NCI-H748 (cell line): Measurements from ENCODE around the gene G6PD.
"Not testable (repeated sequence)": the region's sequence is repeated elsewhere in the genome, so short reads cannot be mapped to it uniquely, and the experiment has no call there.

Experiments
- DNase-seq: peaks from one replicate; lab custom pipeline; 2025; ENCODE audit not compliant: unreplicated experiment; lab: John Stamatoyannopoulos, UW

Gene G6PD

DNA sequence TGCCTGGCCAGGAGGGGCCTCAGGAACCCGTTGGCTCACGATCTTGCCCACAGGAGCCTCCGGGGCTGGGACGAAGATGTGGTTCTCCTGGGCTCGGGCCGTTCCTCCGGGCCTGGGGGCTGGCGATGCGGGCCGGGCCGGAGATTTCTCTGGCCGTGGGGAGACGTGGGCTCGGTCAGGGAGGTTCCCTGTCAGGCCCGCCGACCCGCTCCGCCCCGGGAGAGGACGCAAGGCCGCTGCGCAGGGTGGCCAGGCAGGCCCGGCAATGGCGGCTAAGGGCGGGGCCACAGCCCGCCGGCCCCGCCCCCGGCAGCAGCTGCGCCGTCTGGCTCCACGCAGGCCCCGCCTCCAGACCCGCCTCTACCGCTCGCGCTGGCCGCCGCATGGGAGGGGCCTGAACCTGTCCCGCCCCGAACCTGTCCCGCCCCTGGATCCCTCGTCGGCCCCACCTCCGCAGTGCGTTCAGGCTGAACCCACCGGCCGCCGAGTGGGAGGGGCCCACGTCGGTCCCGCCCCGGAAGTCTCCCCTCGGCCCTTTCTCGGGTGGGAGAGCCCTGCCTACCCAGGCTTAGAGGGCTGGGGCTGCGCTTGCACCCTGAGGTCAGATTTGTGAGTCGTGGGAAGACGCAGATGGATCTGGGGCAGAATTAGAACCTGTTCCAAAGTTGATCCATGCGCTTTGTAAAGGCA, 30.5 kb downstream of the G6PD start, which contains the start of gene FAM3A:
Gene FAM3A, minus strand, starts transcription at position 267 of the 690 bp plus-strand sequence. CDS start 460 bp downstream, outside the sequence.
- peak; percentile 91 for DNase-seq

DNA sequence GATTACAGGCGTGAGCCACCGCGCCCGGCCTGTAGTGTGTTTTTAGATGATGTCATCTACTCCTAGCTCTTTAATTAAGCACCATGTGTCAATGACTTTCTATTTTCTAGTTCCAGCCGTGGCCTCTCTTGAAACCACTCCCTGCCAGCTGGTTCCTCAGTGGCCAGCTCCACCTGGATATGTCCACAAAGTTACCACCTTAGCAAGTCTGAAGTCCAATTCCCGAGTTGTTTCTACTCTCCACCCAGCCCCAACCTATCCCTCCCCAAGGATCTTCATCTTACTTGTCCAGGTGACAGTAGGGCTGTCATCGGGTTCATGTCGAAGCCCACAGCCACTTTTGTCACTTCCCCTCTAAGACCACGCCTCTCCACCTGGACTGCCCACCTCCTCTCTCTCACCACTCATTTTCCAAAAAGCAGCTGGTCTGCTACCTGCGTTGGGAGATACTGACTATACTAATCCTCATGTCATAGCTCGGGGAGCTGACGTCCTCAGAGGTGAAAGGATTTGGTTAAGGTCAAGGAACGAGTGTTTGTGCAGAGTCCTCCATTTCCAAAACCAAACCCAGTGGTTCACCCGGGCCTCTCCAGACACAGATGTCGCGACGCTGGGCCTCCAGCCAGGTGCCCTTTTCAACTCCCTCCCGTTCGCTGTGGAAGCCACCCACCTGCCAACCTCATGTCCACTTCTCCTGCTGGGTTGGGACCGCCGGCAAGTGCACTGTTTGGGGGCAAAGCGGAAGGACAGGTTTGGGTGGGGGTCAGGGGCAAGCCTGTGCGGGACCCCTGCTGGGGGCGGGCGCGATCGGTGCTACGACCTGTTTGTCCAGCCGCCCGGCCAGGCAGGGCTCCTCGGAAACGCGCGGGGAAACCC, 31.3 kb downstream of the G6PD start:
- DNase-seq, result peak; percentile 68

DNA sequence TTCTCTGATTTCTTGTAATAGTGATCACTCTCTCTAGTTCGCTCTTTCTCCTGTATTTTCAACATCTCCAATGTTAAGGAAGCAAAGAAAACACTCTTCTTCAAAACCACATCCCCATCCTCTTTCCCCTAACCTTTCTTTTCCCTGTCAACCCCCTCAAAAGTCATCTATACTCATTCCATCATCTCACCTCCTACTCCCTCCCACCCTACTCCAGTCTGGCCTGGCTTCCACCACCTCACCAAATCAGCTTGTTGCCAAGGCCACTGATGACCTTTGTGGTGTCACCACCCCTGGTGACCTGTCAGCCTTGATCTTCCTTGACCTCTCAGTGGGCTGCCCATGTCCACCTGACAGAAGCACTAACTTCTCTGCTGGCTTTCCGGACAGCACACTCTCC, 32.9 kb downstream of the G6PD start:
- DNase-seq, result no peak

DNA sequence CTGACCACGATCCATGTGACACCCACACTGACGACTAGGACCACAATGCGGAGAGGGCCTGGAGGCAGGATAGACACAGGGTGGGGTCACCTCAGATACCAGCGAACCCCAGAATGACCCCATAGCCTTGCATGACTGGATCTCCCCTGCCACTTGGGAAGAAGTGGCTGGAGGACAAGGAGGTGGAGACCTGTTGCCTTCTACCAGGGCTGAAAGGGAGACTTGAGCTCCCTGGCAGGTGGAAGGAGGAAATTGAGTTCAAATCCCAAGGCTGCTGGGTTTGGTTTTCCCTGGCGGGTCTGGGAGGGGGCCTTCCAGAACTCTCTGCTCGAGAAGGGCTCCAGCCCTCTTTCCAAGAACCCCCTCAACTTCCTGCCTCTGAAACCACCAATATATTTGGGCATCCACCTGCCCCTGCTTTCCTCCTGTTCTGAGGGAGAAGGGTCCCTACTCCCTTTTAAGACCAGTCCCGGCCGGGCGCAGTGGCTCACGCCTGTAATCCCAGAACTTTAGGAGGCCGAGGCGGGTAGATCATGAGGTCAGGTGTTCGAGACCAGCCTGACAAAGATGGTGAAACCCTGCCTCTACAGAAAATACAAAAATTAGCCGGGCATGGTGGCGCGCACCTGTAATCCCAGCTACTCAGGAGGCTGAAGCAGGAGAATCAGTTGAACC, 33.6 kb downstream of the G6PD start:
- DNase-seq, result no peak

DNA sequence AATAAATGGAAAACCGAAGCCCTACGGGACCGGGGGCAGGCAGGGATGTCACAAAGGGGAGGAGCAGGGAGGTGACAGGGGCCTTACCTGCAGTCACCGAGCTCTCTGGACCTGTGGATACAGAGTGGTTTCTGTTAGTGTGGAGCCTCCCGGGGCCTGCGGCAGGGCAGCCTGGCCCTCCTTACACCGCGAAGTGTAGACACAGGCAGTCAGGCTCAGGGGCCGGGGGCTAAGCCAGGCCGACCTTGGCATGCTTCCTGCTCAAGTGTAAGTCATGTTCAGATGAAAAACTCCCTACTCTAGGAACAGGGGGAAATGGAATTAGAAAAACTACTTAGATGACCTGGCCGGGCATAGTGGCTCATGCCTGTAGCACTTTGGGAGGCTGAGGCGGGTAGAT, 34.9 kb downstream of the G6PD start:
- DNase-seq, result no peak

DNA sequence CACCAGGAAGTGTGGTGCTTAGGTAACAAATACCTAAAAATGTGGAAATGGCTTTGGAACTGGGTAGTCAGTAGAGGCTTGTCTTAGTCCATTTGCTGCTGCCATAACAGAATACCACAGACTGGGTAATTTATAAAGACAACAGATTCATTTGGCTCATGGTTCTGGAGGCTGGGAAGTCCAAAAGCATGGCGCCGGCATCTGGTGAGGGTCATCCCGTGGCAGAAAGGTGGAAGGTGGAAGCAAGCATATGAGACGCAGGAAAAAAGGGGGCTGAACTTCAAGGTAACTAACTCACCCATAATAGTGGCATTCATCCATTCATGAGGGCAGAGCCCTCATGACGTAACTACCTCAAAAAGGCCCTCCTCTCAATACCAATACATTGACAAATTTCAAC, 37.2 kb downstream of the G6PD start:
- DNase-seq, result no peak

DNA sequence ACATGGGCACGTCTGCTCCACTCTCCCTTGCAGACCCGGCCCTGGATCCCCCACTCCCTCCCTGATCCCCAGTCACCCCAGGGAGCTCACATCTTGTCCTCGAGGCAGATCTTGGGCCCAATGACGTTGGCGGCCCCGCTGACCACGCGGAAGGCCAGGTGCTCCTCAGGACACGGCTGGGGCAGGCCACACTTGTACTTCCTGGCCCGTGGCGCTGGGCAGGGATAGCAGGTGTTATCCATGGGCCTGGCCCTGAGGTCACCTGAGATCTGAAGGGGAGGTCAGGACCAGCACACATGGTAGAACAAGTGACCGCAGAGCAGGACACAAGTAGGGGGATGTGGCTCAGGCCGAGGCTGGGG, 38.3 kb downstream of the G6PD start:
- DNase-seq, result no peak

DNA sequence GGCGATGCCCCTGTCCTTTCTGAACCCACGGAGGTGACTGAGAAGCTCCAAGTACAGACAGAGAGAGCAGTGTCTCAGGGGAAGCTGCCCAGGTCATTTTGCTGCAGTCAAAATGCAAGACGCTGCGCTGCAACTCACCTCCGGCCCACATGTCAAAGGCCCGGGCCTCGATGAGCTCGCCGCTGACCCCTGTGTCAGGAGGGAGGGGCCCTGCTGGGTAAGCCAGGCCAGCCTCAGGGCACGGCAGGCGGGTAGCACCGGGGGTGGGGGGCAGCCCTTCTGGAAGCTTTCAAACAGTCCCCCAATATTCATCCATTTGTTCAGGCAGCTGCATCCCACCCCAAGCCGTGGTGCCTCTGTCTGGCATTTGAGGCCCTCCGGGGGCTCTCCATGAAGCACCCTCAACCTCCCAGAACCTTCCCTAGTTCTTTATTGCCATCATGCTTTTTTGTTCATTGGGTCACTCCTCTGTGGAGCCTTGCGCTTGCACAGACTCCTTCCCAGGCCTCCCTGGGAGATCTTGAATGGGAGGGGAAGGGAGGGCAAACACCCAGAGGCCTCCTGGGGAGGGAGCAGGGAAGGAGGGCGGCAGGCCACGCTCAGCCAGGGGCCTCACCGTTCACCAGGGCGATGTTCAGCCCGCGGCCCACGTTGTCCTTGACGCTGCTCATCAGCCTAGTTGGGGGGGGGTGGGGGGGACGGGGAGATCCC, 38.8 kb downstream of the G6PD start:
- DNase-seq, result no peak

DNA sequence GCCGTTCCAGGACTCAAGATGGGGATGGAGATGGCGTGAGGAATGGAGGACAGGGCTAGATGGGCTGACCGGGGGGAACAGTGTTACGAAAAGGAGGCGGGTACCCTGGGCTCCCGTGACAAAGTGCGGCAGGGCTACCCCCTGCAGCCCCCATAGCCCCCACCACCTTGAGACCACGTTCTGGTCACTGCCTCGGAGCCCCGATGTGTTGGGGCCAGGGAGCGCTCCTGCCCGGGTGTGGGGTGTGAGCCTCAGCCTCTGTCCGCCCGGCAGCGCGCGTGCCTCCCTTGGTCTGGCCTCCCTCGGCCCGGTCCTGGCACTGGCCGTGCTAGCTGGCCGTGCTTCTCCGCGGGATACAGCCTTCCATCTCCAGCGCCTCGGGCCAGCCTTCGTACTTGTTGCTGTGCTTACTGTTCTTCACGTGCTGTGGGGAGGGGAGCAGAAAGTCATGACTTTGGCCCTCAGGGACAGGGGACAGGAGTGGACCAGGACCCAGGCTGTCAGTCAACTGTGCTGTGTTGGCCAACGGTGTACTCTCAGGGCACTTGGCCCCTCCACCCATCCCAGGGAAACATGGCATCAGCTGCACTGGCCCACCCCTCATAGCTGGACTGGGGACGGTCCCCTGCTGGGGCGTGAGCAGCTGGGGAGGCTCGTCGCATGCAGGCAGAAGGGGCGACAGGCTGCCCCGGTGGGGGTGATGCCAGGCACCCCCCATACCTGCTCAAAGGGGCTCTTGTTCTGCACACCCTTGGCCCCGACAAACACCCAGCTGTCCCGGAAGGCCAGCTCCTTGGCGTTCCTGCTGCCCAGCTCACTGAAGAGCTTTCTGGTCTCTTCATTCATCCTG, 39.9 kb downstream of the G6PD start:
- no peak for DNase-seq

DNA sequence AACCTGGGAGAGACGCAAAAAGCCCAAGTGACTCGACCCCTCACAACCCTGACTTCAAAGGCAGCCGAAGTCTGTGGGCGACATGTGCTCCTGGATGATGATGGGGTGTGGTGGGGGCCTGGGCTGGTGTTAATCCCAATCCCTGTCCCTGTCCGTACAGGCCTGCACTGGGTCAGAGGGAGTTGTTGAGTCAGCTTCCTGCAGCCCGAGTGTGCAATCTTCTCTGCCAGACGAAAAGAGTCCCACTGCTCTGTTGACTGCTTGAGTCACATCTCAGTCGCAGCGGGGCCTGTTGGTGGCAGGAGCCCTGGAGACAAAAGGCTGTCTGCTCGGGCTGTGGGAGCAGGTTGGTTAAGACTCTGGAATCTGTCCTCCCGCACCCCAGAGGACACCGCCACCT, 40.9 kb downstream of the G6PD start:
- no peak for DNase-seq

DNA sequence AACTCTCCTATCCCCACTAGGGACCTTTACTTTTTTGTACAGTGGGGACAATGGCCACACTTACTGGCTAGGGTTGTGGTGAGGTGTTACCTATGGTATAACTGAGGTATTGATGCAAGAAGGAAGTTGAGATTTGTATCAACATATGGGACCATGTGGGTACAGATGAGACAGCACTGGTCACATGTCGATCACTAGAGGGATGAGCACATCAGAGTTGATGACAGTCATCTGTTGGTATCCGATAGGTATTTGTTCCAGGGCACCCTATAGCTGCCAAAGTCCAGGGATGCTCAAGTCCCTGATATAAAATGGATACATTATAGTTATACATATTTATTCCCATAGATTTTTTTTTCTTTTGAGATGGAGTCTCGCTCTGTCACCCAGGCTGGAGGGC, 43.7 kb downstream of the G6PD start:
- no peak for DNase-seq

DNA sequence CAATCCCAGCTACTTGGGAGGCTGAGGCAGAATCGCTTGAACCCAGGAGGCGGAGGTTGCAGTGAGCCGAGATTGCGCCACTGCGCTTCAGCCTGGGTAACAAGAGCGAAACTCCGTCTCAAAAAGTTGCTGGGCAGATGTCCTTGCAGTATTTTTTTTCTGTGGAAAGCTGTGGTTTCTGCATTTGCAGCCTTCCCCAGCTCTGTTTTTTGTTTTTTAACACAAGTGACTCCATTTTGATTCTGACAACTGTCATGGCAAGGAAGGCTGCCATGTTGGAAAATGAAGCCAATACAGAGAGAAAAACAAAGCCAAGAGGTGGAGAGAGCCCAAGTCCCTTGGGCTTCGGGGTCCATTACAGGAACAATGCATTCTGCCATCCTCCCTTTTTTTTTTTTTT, 44.5 kb downstream of the G6PD start:
- DNase-seq, result no peak

DNA sequence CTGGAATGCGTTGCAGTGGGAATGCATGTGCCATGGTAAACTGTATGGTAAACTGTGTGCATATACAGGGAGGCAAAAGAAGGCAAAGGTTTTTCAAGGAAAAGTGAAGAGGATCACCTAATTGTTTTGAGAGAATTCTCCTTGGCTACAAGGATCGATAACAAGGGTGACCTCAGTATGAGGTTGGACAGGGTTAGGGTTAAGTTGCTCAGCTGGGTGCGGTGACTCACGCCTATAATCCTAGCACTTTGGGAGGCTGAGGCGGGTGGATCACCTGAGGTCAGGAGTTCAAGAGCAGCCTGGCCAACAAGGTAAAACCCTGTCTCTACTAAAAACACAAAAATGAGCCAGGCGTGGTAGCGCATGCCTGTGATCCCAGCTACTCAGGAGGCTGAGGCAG, 45.2 kb downstream of the G6PD start:
- DNase-seq, result not testable (repeated sequence)

DNA sequence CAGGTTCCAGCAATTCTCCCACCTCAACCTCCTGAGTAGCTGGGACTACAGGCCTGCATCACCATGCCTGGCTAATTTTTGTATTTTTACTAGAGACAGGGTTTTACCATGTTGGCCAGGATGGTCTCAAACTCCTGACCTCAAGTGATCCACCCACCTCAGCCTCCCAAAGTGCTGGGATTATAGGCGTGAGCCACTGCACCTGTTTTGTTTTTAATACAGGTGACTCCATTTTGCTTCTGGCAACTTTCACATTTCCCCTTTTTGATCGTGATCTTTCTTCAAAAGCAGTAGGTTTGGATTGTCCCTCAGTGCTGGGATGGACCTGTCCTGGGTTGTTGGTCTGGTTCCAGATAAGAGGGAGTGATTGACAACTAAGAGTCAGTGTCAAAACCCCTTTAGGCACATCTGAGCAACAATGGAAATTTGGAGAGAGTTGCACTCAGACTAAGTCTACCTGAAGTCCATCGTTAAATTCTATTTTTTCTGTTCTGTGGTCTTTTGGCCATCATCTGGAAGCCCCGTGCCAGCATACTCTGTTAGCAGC, 50.0 kb downstream of the G6PD start:
- not testable (repeated sequence) for DNase-seq

DNA sequence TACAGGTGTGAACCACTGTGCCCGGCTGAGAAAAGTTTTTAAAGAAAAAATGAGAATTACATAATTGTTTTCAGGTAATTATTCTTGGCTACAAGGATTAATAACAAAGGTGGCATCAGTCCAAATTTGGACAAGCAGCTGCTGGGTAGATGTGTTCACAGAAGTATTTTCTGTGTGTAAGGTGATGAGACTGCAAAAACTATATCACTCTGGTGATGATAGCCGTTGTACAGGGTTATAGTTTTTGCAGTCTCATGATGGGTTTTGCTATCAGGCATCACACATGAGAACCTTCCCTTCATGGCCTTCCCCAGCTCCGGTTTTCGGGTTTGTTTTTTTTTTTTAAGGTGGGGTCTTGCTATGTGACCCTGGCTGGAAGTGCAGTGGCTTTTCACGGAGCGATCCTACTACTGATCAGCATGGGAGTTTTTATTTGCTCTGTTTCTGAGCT, 51.1 kb downstream of the G6PD start:
- no peak for DNase-seq

DNA sequence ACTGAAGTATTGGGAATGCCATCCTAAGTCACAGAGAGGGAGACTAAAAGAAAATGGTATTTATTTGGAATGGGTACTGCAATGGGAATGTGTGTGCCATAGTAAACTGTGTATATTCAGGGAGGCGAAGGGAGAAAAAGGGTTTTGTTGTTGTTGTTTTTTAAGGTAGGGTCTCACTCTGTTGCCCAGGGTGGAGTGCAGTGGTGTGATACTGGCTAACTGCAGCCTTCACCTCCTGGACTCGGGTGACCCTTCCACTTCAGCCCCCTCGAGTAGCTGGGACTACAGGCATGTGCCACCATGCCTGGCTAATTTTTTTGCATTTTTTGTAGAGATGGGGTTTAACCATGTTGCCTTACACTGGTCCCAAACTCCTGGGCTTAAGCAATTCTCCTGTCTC, 51.9 kb downstream of the G6PD start:
- DNase-seq, result no peak

DNA sequence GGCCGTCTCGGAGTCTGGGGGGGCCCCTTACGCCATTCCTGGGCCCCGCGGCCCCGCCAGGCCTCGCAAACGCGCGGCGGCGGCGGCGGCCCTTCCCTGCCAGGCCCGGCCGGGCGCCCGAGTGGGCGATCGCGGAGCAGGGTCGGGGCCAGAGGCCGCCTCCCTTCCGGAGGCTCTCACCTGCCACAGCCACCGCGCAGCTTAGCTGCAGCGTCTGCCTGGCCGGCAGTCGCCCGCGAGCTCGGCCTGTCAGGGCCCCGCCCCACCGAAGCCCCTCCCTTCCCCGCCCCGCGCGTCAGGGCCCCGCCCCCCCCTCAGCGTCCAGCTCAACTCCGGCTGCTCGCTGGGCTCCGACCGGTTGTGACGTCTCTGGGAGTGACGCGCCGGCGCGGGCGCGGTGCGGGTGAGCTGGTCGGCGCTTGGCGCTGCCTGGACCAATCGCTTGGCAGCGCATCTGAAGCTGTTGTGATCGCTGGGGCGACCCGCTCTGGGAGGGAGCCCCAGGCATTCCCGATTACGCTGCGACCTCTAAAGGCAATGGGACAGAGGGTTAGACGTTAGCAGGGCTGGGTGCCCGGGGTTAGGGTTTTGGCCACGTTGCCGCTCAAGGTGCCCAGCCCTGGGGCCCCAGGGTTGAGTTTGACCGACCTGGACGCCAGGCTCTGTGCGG, 56.1 kb downstream of the G6PD start, which contains the start of gene SLC10A3:
Gene SLC10A3, minus strand, starts transcription at position 216 of the 670 bp plus-strand sequence. CDS start 1,689 bp downstream, outside the sequence.
- DNase-seq, result peak; percentile 98

DNA sequence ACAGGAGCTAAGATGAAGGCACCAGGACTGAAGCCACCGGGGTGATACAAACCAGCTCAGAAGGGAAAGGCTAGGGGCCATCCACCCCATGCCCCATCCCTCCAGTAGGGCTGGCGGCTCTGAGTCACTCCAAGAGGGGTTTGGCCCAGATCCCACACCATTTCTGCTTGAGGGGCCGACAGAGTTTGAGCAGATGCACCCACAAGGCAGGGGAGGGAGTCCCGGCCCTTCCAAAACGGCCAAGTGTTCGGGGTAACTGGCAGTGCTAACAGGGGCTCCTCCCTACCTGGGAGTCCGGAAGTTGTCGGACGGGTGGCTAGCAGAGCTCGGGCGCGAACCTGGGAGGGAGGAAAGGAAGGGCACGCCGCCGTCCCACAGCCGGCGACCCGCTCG, 56.6 kb downstream of the G6PD start:
- peak; percentile 58 for DNase-seq

DNA sequence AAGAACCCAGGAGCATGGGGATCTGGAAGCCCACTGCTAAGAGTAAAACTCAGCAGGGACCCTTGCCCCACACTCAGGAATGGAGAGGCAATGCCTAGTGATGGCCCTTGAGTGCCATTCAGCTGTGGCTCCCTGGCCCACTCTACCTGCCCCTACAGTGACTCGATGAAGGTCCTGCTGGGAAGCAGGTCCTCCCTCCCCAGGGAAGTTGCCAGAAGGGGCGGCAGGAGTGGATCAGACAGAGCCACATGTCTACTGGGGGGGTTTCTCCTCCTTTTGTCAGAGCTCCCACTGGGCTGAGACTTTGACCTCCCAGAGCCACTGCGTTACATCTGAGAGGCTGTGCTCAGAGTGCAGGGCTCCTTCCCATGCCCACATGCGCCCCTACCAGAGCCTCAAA, 57.5 kb downstream of the G6PD start:
- no peak for DNase-seq
